HG03064 (cell line): ENCODE measurements around the gene ZFAND2B.
"Not testable (repeated sequence)": the region's sequence is repeated elsewhere in the genome, so short reads cannot be mapped to it uniquely, and the experiment has no call there.

Experiments used
- ATAC-seq: cut with Tn5 transposase; IDR thresholded peaks from one replicate; pipeline ENCODE4 v1.9.1; 2021; ENCODE audit warnings: low read depth; ENCODE audit not compliant: unreplicated experiment

Gene ZFAND2B

GRCh38 chr2:219200502-219201326 is 5.9 kb upstream of the ZFAND2B start:
- not testable (repeated sequence) for ATAC-seq

- ATAC-seq: not testable (repeated sequence)
These were observed 5.3 kb upstream of the ZFAND2B start for GRCh38 chr2:219201331-219201730.

- ATAC-seq: no peak
These were observed 2.0 kb upstream of the ZFAND2B start for GRCh38 chr2:219204425-219205164.

GRCh38 chr2:219205165-219205538 is 1.4 kb upstream of the ZFAND2B start:
- no peak for ATAC-seq

GRCh38 chr2:219205981-219206327 is 628 bp upstream of the ZFAND2B start:
- no peak for ATAC-seq

- no peak for ATAC-seq
These were observed 727 bp downstream of the ZFAND2B start for GRCh38 chr2:219207134-219207883.

GRCh38 chr2:219207884-219208740 is 1.5 kb downstream of the ZFAND2B start:
- no peak for ATAC-seq

GRCh38 chr2:219209236-219210195 is 2.9 kb downstream of the ZFAND2B start:
- no peak for ATAC-seq

GRCh38 chr2:219210196-219210885 is 3.8 kb downstream of the ZFAND2B start:
- ATAC-seq: no peak

GRCh38 chr2:219210886-219211362 is 4.3 kb downstream of the ZFAND2B start:
- ATAC-seq: no peak

GRCh38 chr2:219213026-219213415 is 6.4 kb downstream of the ZFAND2B start:
- ATAC-seq: no peak

- no peak for ATAC-seq
These were observed 7.0 kb downstream of the ZFAND2B start for GRCh38 chr2:219213486-219214071.

GRCh38 chr2:219214141-219214540 is 7.6 kb downstream of the ZFAND2B start:
- ATAC-seq: no peak

- ATAC-seq: no peak
These were observed 8.2 kb downstream of the ZFAND2B start for GRCh38 chr2:219214786-219215185.

GRCh38 chr2:219215871-219216534 is 9.4 kb downstream of the ZFAND2B start:
- no peak for ATAC-seq

GRCh38 chr2:219216535-219216915 is 9.9 kb downstream of the ZFAND2B start:
- ATAC-seq: no peak

- ATAC-seq: peak; percentile 17
These were observed 11.7 kb downstream of the ZFAND2B start for GRCh38 chr2:219218217-219218731.
